KOPT-K1 (cell line): ENCODE results near the gene PSMA1.

Experiments used
- H3K27ac ChIP-seq: fragments of 200-600 bp; sonication (generic); 2 replicates; pipeline ENCODE4 v1.5.1; 2016; ENCODE audit warnings: antibody characterized with exemption, mild to moderate bottlenecking, low read depth, low read length; ENCODE audit not compliant: poor library complexity, severe bottlenecking
- H3K36me3 ChIP-seq: fragments of 200-600 bp; sonication (generic); 2 replicates; pipeline ENCODE4 v1.5.1; 2017; ENCODE audit warnings: antibody characterized with exemption, mild to moderate bottlenecking, low read length, moderate library complexity; ENCODE audit not compliant: insufficient read depth
- H3K9me3 ChIP-seq: fragments of 200-600 bp; sonication (generic); 2 replicates; pipeline ENCODE4 v1.5.1; 2017; ENCODE audit warnings: antibody characterized with exemption, low read length, mild to moderate bottlenecking; ENCODE audit not compliant: insufficient read depth, poor library complexity, severe bottlenecking

Gene PSMA1

DNA sequence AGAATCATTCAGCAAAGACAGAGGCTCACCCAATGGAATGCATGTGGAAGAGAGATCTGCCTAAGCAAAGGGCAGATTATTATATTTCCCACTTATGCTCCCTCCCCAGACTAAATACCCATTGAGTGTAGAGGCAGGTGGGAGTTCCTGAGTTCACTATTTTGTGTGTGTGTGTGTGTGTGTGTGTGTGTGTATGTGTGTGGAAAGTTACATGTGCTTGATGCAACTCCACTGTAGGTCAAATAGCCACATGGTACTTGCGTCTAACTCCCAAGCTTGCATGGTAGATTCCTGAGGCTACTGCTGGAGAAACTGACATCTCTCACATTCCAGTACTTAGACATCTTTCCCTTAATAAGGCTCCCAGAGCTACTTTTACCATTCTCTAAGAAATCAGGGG, 17.2 kb downstream of the PSMA1 start:
- Histone ChIP-seq H3K9me3 (no peaks in the 10 kb centered on the region), H3K27ac (no peak overlapping the region), H3K36me3 (peaks cover 55% of the 10 kb centered on the region)

DNA sequence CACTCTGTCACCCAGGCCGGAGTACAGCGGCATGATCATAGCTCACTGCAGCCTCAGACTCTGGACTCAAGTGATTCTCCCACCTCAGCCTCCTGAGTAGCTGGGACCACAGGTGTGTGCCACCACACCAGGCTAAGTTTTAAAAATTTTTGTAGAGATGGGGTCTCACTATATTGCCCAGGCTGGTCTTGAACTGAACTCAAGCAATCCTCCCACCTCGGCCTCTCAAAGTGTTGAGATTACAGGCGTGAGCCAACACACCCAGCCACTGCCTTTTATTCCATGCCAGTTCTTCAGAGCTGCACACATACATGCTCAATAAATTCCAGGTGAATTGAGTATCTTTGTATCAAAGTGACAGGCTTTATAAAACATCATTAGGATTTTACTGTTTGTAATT, 18.1 kb downstream of the PSMA1 start:
- H3K36me3 ChIP-seq: peaks cover 55% of the 10 kb centered on the region
- no peaks in the 10 kb centered on the region for H3K9me3 ChIP-seq
- H3K27ac ChIP-seq: no peak overlapping the region

DNA sequence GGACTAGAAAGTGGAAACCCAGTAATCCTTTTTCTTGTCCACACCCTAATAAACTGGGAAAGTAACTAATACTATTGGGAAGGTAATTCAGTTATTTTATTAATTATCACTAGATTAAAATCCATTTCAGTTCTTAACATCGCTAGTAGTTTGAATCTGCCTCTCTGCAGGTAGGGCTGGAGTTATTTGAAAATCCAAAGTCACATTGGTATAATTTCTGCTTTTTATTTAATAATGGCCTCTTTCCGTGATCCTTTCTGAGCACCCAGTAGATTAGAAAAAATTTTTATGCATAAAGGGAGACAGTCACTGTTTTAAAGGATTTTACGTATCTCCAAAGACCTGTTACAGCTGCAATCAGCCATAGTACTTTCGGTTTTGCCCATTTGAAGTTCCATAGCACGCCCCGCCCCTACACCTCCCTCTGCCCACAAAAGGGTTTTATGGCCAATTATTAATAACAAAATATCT, 20.0 kb downstream of the PSMA1 start:
- Histone ChIP-seq H3K36me3 (peaks cover 55% of the 10 kb centered on the region), H3K27ac (peak overlapping the region; percentile 93), H3K9me3 (no peaks in the 10 kb centered on the region)

DNA sequence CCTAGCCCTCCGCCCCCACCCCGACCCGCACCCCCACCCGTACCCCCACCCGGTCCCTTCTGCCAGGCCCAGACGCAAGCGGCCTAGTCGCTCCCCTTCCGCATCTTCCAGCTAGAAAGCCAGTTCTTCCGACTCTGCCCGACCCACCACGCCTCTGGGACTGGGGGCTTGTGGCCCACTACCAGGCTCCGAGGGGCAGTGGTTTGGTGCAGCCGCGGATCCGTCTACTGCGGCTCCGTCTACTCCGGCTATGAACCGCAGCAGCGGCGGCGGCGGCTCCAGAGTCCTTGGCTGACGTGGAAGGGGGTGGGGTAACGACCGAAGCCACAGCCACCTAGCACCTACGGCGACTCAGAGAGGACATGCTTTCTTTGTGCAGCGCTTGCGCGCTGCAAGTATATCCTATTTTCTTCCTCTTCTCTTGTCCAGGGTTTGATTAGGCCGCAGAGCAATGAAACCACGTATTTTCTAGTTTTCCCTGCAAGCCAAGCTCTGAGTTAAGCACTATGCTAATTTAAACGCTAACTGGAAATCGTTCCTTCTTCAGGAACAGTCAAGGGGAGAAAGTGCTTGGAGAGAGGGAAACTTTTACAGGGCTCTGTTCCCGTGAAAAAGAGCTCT, 20.5 kb downstream of the PSMA1 start, which contains the start of gene COPB1:
COPB1 (minus strand) TSS at position 252 of the 621 bp plus-strand sequence. CDS start 883 bp downstream, outside the sequence.
- peak within 1 kb of the TSS; percentile 93 for H3K27ac ChIP-seq
- peaks cover 55% of the 10 kb centered on the region for H3K36me3 ChIP-seq
- no peaks in the 10 kb centered on the region for H3K9me3 ChIP-seq

DNA sequence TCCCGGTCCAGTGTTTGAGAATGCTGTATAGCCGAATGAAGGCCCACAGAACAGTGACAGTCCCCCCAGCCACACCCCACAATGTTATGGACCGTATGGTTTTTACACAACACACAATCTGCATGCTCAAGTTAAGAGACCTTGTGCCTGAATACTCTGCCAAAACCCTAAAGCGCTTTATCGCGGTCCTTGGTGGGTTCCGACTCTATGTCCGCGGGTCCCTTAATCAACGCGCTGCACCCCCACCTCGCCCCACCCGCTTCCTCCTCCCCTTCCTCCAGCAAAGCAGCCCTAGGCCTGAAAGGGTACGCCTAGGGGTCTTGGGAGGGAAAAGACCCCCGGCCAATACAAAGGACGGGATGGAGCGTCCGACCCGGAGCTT, 21.0 kb downstream of the PSMA1 start:
- Histone ChIP-seq H3K36me3 (peaks cover 55% of the 10 kb centered on the region), H3K27ac (peak overlapping the region; percentile 93), H3K9me3 (no peaks in the 10 kb centered on the region)

DNA sequence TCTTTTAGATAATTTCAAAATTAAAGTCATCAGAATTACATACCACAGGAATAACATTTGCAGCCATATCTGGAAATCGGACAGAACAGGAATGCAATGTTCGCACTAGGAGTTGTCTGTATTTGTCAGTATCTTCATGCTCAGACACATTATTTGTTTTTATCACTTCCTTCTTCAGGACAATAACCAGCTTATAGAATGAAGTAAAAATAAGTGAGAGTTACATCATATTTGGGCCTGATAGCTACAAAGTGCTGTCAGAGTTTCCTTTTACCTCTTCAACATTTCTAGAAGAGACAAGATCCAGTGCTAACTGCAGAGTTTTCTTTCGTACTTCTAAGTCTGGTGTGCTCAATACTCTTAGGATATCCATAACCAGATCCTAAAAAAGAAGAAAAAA, 39.5 kb downstream of the PSMA1 start:
- no peaks in the 10 kb centered on the region for H3K9me3 ChIP-seq
- peaks cover 100% of the 10 kb centered on the region for H3K36me3 ChIP-seq

DNA sequence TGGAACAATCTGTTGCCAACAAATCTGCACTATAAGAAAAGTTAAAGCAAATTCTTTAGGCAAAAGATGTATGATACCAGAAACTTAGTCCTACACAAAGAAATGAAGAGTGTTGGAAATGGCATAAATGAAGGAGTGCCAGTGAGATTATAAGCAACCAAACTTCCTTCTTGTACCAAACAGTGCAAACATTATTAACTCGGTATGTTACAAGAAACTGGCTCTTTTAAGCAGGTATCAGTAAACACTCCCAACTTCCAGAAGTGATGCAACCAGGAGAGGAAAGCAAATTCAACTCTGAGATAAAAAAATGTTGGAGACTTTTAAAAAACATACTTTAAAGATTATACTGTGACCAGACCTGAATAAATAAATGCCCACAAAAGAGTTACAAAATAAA, 49.1 kb downstream of the PSMA1 start:
- Histone ChIP-seq H3K36me3 (peaks cover 100% of the 10 kb centered on the region), H3K27ac (no peak overlapping the region)

More for the DNA sequence above, 39.5 kb downstream of the PSMA1 start:
- no peak overlapping the region for H3K27ac ChIP-seq

DNA sequence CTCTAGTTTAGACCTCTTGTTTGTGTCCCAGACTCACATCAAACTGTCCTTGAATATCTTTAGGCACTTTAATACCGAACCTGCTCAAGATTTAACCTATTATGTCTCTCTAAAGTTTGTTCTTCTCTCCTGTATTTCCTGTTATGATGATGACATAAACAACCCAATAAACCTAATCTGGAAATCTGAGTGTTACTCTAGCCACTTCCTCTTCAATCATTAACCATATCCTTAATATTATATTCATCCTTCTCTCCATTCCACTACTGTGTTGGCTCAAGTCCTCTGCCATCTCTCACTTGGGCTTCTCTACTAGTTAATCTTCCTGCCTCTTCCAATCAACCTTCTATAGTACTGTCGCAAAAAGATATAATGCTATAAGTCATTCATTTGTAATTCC, 56.6 kb downstream of the PSMA1 start:
- H3K9me3 ChIP-seq: no peaks in the 10 kb centered on the region
- peaks cover 100% of the 10 kb centered on the region for H3K36me3 ChIP-seq
- H3K27ac ChIP-seq: no peak overlapping the region

More for the DNA sequence above, 49.1 kb downstream of the PSMA1 start:
- no peaks in the 10 kb centered on the region for H3K9me3 ChIP-seq

DNA sequence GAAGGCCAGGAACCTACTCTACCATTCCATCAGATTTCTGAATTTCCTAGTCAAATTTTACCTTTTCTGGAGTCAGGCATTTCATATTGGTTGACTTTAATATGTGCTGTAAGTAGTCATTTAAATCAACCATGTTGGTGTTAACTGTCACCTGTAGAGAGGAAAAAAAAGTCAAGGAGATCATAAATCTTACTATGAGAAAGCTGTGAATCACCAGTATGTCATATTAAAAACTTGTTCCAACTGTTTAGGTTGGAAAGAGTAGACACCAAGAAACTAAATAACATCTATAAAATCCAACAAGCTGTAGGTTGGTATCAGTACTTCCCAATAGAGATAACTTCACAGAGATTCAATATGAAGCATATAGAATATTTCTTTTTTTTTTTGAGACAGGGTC, 60.0 kb downstream of the PSMA1 start:
- H3K27ac ChIP-seq: no peak overlapping the region
- peaks cover 99% of the 10 kb centered on the region for H3K36me3 ChIP-seq
- H3K9me3 ChIP-seq: no peaks in the 10 kb centered on the region

DNA sequence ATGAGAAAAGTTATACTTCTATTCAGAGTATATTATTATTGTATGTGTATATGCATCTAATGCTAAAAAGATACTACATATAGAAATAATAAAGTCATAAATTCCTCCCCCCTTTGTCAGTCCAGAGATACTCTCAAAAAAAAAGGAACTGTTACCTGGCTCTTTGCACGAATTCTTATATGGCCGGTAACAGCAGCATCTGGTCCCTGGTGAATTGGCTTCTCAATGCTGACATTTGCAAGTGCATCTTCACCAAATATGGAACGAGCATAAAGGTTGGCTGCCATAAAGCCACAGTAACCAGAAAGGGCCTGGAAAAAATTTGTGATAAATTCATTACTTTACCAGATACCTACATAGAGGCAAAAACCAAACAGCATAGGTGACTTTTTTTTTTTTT, 61.8 kb downstream of the PSMA1 start:
- Histone ChIP-seq H3K27ac (no peak overlapping the region), H3K9me3 (no peaks in the 10 kb centered on the region), H3K36me3 (peaks cover 94% of the 10 kb centered on the region)

DNA sequence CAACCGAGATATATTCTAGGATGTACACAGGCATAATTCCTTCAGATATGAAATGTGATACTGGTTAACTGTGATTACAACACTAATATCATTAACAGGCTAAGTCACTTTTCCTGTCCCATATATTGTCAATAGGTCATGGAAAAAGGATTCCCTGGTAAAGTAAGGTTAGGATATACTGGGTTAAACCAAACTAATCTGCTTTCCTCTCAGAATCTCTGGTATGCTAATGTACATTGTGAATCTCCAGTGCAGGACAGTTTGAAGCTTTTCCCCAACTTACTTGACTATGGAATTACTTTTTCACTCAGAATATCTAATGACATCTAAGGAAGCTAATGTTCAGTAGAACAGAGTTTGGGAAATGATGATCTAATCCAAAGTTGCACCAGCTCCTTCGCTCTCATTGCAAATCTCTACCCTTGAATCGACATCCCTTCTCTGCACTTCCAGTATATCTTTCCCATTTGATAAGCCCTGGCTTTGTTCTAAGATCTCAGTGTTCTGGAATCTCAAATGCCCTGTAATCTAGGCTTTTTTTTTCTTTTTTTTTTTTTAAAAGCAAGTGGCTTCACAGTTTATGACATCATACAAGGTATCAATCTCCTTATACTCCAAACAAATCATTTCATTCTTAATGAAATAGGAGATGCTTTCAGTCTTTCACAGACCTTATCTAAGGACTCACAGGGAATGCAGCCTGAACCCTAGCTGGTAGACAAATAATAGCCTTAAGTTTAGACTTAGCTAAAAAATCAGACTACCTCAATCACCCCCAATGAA, 64.3 kb downstream of the PSMA1 start:
- peaks cover 75% of the 10 kb centered on the region for H3K36me3 ChIP-seq
- H3K9me3 ChIP-seq: no peaks in the 10 kb centered on the region
- no peak overlapping the region for H3K27ac ChIP-seq
